Measurements from ENCODE around the gene WDR72.
"Not testable (repeated sequence)": the region's sequence is repeated elsewhere in the genome, so short reads cannot be mapped to it uniquely, and the experiment has no call there.

WDR72 gene

GRCh38 chr15:53695365-53695764 is 64.1 kb downstream of the WDR72 start:
- DNase-seq, result no peak

DNA sequence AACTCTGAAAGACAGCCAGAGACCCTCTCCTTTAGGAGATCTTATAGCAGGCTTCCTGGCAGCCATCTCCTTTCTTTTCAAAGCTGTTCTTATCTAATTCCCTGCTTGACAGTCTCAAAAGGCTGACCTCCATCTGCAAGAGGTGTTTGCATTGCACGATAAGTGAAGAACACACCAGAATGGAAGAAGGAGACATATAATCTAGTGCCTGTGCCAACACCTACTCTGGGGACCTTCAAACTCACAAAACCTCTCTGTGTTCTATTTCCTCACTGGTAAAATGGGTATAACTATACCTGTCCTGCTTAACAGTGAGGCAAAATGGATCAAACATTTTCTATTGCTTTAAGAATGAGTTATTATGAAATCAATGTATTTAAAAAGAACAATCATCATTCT is 65.0 kb downstream of the WDR72 start:
- no peak for DNase-seq

- DNase-seq, result no peak
These were observed 65.6 kb downstream of the WDR72 start for GRCh38 chr15:53693729-53694475.

GRCh38 chr15:53684162-53684561 is 75.3 kb downstream of the WDR72 start:
- DNase-seq, result not testable (repeated sequence)

DNA sequence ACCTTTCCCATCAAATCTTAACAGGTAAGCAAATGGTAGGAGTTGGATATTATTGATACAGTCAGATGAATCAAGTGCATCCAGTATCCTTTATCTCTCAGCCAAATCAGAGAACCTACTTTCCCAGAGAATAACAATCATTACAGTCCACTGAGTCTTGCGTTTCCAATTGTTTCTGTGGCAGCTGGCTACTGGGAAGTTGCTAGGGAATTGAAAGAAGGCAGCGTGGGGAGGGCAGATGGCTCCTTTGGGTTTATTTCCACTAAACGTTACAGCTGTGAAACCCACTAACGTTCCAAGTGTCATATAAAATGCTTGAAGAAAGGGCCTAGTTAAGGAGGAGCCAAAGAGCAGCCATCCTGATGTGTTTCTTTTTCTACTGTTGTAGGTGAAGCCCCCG is 78.4 kb downstream of the WDR72 start:
- DNase-seq, result no peak

- DNase-seq, result no peak
These were observed 83.6 kb downstream of the WDR72 start for GRCh38 chr15:53675832-53676231.

GRCh38 chr15:53671545-53671944 is 87.9 kb downstream of the WDR72 start:
- DNase-seq, result no peak

DNA sequence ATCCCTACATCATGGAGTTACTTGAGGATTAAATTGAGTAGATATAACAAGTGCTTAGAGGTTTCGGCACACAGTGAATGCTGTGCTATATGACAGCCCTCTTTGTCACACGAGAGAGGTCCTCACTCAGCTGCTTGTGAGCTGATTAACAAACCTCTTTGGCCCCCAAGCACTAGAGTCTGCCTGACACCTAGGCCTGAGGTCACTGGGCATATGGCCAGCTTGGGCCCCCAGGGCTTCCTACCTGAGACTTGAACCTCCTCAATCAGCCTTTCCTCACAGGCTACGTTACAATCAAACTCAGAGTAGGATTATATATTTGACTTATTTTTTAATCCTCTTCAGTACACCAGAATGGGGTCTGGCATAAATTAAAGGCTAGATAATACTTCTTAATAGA is 88.8 kb downstream of the WDR72 start:
- DNase-seq, result no peak

- DNase-seq, result no peak
These were observed 93.5 kb downstream of the WDR72 start for GRCh38 chr15:53665930-53666329.

- DNase-seq, result no peak
These were observed 100.5 kb downstream of the WDR72 start for GRCh38 chr15:53658827-53659555.

GRCh38 chr15:53658255-53658654 is 101.2 kb downstream of the WDR72 start:
- no peak for DNase-seq

- DNase-seq, result no peak
These were observed 110.5 kb downstream of the WDR72 start for GRCh38 chr15:53648934-53649333.

GRCh38 chr15:53644660-53645059 is 114.8 kb downstream of the WDR72 start:
- no peak for DNase-seq

- DNase-seq, result no peak
These were observed 124.9 kb downstream of the WDR72 start for GRCh38 chr15:53634517-53635106.

DNA sequence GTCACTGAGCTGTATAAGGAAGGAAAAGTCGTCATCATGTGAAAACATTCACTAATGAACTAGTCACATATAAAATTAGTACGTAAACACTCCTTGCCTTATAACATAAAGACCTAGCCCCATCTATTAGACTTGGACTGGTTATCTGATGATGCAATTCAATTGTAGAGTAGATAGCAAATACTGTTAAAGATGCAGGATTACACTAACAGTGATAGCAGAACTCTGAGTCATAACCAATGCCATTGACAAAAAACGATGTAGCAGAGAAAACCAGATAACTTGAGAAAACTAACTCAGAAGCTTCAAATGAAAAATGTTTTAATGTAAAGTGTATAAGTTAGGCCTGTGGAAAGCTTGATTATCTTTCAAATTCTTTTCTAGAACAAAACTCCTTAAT is 132.2 kb downstream of the WDR72 start:
- DNase-seq, result no peak

- DNase-seq, result no peak
These were observed 133.3 kb downstream of the WDR72 start for GRCh38 chr15:53625962-53626845.

DNA sequence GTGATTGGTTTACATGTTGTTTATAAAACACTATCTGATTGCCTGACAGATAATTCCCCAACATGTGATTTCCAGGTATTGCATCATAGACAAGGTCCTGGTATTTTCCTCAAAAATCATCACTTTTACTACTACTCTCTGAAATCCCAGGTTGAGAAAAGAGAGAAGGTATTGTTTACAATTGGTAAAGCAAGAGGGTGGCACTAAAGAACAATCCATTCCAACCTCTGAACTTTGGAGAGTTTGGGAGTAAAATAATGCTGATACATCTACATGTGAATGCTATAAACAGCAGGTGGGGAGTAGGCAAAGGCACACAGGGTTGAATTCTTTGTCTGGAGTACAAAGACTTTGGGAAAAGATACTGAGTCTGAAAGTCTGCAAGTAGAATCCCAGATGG is 134.2 kb downstream of the WDR72 start:
- no peak for DNase-seq

DNA sequence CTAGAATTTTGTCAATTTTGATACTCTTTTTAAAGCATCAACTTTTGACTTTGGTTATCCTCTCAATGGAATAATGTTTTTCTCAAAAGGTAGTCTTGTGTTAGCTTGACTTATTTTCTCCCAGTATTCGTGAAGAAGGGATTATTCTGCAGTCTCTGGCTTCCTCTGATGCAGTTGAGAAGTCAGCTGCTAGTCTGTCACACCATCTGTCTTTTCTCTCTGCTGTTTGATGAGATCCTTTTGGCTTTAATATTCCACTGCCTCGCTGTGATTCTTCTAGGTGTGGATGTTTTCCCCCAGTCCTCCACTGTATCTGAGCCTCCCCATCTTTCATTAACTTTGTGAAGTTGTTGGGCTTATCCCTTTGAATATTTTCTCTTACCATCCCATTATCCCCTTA is 141.0 kb downstream of the WDR72 start:
- DNase-seq, result no peak

DNA sequence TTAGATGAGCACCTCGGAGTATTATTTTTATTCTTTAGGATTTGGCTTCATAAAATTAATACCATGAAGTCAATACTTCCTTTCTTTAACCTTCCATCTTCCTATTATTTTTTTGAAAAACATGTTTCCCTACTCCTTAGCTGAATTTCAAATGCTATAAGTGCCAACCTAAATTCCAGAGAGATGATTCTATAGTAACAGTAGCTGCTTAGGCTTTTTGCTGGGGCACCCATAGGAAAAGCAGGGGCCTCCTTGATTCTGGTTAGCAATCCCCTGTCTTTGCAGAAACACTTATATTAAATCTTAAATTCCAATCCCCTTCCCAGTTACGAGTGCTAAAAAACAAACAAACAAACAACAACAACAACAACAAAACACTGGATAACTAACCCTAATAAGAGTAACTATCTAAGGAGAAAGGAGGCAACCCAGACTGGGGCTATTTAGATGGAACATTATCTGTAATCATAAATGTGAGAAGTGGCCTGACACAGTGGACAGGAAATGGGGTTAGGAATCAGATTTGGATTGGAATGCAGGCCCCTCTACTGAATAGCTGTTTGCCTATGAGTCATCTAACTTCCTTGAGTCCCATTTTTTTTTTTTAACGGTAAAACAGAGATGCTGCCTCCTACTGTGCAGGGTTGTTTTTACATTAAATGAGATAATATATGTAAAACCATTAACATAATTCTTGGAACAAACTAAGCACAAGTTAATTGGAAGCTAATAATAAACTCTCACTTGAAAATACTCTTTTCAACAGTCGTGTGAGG is 148.1 kb downstream of the WDR72 start:
- no peak for DNase-seq

DNA sequence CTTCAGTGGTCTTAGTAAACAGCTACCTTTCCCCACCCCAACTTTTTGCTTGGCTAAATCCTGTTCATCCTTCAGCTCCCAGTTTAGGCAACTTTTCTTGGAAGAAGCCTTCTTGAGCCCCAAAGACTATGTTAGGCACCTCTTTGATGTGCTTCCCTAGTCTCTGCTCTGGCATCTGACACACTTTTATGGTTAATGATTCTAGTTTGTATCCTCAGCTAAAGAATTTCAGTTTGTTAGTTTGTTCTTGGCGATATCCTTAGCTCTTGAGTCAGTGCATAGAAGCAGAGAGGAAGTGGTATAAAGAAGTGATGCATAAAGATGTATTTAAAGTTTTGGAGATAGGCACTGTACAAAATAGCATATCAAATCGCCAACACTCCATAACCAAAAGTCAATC is 168.4 kb downstream of the WDR72 start:
- DNase-seq, result no peak

DNA sequence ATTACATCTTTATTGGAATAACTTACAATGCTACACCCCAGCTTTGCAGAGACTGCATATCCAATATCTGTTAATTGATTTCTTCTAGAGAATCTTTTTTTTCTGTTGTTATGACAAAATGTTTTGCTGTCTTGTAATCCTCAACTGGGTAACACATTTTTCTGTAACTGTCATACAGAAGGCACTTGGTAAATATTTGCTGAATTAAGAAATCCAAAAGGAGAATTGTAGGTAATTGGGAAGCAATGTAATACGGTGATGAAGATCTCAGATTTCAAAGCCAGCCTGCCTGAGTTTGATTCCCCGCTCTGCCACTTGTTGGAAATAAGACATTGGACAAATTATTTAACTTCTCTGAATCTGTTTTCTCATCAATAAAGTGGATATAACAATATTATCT is 169.1 kb downstream of the WDR72 start:
- DNase-seq, result no peak

GRCh38 chr15:53589520-53590057 is 169.9 kb downstream of the WDR72 start:
- no peak for DNase-seq
